CD14-positive monocyte (primary cell): Measurements from ENCODE around the gene PSMC5. TPM values are rescaled to one million over a fixed set of nuclear protein-coding genes. Genes with fewer than 3 reads are reported as not detected.
A peak's percentile ranks its signal among the peaks of the same experiment; 100 is the strongest.

ENCODE experiments used
- DNase-seq, 3 donors: peaks; one replicate each; pipeline ENCODE4 v3.0.0-alpha.2; 2011 to 2022
- H2AFZ ChIP-seq: 2 replicates; pipeline ENCODE4 v1.6.0; 2012; ENCODE audit warnings: mild to moderate bottlenecking, low read depth, low read length, inconsistent platforms; ENCODE audit not compliant: insufficient read depth, poor library complexity, severe bottlenecking
- H3K27ac ChIP-seq, 2 donors: 1 replicate in 1 of 2; 2 replicates in 1 of 2; pipeline ENCODE4 v1.5.1; 2012 to 2013; ENCODE audit warnings: low read length in 2 of 2, control low read depth in 1 of 2, inconsistent platforms in 1 of 2, low read depth in 1 of 2, mild to moderate bottlenecking in 1 of 2
- H3K27me3 ChIP-seq, 2 donors: one replicate each; pipeline versions ENCODE4 v1.6.0 to v1.6.1; 2011 to 2013; ENCODE audit warnings: low read length in 2 of 2; ENCODE audit not compliant: control insufficient read depth in 2 of 2, insufficient read depth in 2 of 2
- H3K36me3 ChIP-seq, 2 donors: replicated peaks in 1 of 2; 1 replicate in 1 of 2; 2 replicates in 1 of 2; pipeline versions ENCODE4 v1.5.1 to v1.6.1; 2012 to 2013; ENCODE audit warnings: low read length in 2 of 2, control low read depth in 1 of 2, inconsistent platforms in 1 of 2, mild to moderate bottlenecking in 1 of 2; ENCODE audit not compliant: insufficient read depth in 2 of 2, control insufficient read depth in 1 of 2
- H3K4me1 ChIP-seq, 2 donors: 1 replicate in 1 of 2; 2 replicates in 1 of 2; pipeline versions ENCODE4 v1.5.1 to v1.6.1; 2012 to 2013; ENCODE audit warnings: low read length in 2 of 2, control low read depth in 1 of 2, inconsistent platforms in 1 of 2, mild to moderate bottlenecking in 1 of 2, moderate library complexity in 1 of 2; ENCODE audit not compliant: insufficient read depth in 2 of 2, control insufficient read depth in 1 of 2
- H3K4me2 ChIP-seq: replicated peaks from 2 replicates; pipeline ENCODE3; 2012; ENCODE audit warnings: low read length, moderate library complexity, mild to moderate bottlenecking; ENCODE audit not compliant: poor library complexity, severe bottlenecking; ENCODE audit errors: extremely low read depth
- H3K4me3 ChIP-seq, 3 experiments: fragments of 200-600 bp in 1 of 3; sonication (generic) in 1 of 3; replicated peaks in 1 of 3; 1 replicate in 2 of 3; 2 replicates in 1 of 3; pipeline ENCODE4 v1.5.1; 2011 to 2013; ENCODE audit warnings: low read length in 3 of 3, mild to moderate bottlenecking in 3 of 3, control low read depth in 2 of 3, low read depth in 2 of 3, inconsistent platforms in 1 of 3, moderate library complexity in 1 of 3
- H3K79me2 ChIP-seq: 2 replicates; pipeline ENCODE4 v1.6.0; 2012; ENCODE audit warnings: mild to moderate bottlenecking, control low read depth, inconsistent platforms, low read length, moderate library complexity; ENCODE audit not compliant: insufficient read depth
- H3K9ac ChIP-seq: 2 replicates; pipeline ENCODE4 v1.6.0; 2017; ENCODE audit warnings: low read length, mild to moderate bottlenecking; ENCODE audit not compliant: insufficient read depth, poor library complexity, severe bottlenecking
- H3K9me3 ChIP-seq, 2 donors: replicated peaks in 1 of 2; 1 replicate in 1 of 2; 2 replicates in 1 of 2; pipeline versions ENCODE4 v1.5.1 to v1.6.1; 2012 to 2013; ENCODE audit warnings: low read length in 2 of 2, control low read depth in 1 of 2; ENCODE audit not compliant: control insufficient read depth in 1 of 2, insufficient read depth in 1 of 2
- H4K20me1 ChIP-seq: 2 replicates; pipeline ENCODE4 v1.6.0; 2012; ENCODE audit warnings: mild to moderate bottlenecking, low read length, control low read depth, moderate library complexity; ENCODE audit not compliant: insufficient read depth
- H3K27ac Mint-ChIP-seq, 7 donors: one replicate each; pipeline ENCODE4 v1.8.0; 2020; ENCODE audit warnings: mild to moderate bottlenecking in 7 of 7, mixed read lengths in 7 of 7, moderate library complexity in 6 of 7, inconsistent platforms in 2 of 7
- H3K27me3 Mint-ChIP-seq, 3 donors: one replicate each; pipeline ENCODE4 v1.8.0; 2021 to 2022; ENCODE audit warnings: low read depth in 3 of 3, mild to moderate bottlenecking in 3 of 3, mixed read lengths in 3 of 3, moderate library complexity in 3 of 3, inconsistent platforms in 1 of 3
- H3K36me3 Mint-ChIP-seq, 2 donors: one replicate each; pipeline ENCODE4 v1.8.0; 2020; ENCODE audit warnings: mixed read lengths in 2 of 2, inconsistent platforms in 1 of 2, mild to moderate bottlenecking in 1 of 2
- H3K4me1 Mint-ChIP-seq: one replicate; pipeline ENCODE4 v1.8.0; 2020; ENCODE audit warnings: mild to moderate bottlenecking, mixed read lengths
- H3K4me3 Mint-ChIP-seq, 2 donors: one replicate each; pipeline ENCODE4 v1.8.0; 2020; ENCODE audit warnings: mild to moderate bottlenecking in 2 of 2, mixed read lengths in 2 of 2, moderate library complexity in 1 of 2
- H3K9me3 Mint-ChIP-seq, 7 donors: one replicate each; pipeline ENCODE4 v1.8.0; 2020 to 2022; ENCODE audit warnings: mixed read lengths in 7 of 7, mild to moderate bottlenecking in 6 of 7, moderate library complexity in 6 of 7, inconsistent platforms in 2 of 7
- CTCF ChIP-seq: fragments of 200-600 bp; IDR thresholded peaks from one replicate; pipeline ENCODE4 v1.8.0; 2022; ENCODE audit warnings: antibody characterized with exemption, mild to moderate bottlenecking
- WGBS: methylation state at CpG from one replicate; pipeline ENCODE4 v1.1.5; 2013; ENCODE audit warnings: missing lambda C conversion rate; ENCODE audit not compliant: insufficient coverage; 5-methylcytosine and 5-hydroxymethylcytosine counted together
- intact Hi-C, 2 donors: fragments of 100-400 bp; cut with micrococcal nuclease; formaldehyde crosslinking; loops; one replicate each; pipeline versions ENCODE4 v1.15.0 to v1.15.1; 2023
- polyA plus RNA-seq, 3 donors: library from polyadenylated mRNA; depleted of rRNA in 1 of 3; unstranded in 2 of 3; stranded (reverse) in 1 of 3; fragments of 300-500 nt in 2 of 3; fragments of >200 nt in 1 of 3; fragmentation: Illumina TruSeq in 2 of 3; gene quantifications; 1 replicate in 2 of 3; 2 replicates in 1 of 3; pipeline ENCODE4 v1.2.3, GENCODE V29; 2012 to 2021

Gene PSMC5
- polyA plus RNA-seq, 3 donors = 82.8 to 97.2 (median 88.3) TPM

GRCh38 chr17:63833741-63834373 lies 6.6 kb downstream of the PSMC5 start:
- H3K36me3 ChIP-seq = peaks cover 76 to 90% of the 10 kb centered on the region in 2 donors
- no peak for TF ChIP-seq CTCF
- no peak overlapping the region for H2AFZ ChIP-seq
- H3K36me3 Mint-ChIP-seq = peaks cover 72 to 83% of the 10 kb centered on the region in 2 donors
- no peaks in the 10 kb centered on the region for H3K27me3 ChIP-seq
- 96% methylated on average over 13 of the region's 15 CpGs for WGBS
- no peak for DNase-seq
- no peaks in the 10 kb centered on the region for H3K9me3 ChIP-seq
- intact Hi-C loops = no loop called here
- H3K27me3 Mint-ChIP-seq = peaks cover 0 to 1% (median 0%) of the 10 kb centered on the region in 3 donors
- H3K4me1 Mint-ChIP-seq = peaks cover 30% of the 10 kb centered on the region
- no peak overlapping the region for H3K4me3 ChIP-seq
- no peak overlapping the region for H3K4me2 ChIP-seq
- H4K20me1 ChIP-seq = peaks cover 91% of the 10 kb centered on the region
- no peak overlapping the region for H3K9ac ChIP-seq
- peaks cover 10 to 18% of the 10 kb centered on the region in 2 donors for H3K4me1 ChIP-seq
- peaks cover 65% of the 10 kb centered on the region for H3K79me2 ChIP-seq
- H3K27ac ChIP-seq = peak overlapping the region in 1 of 2 donors; percentile 56
- H3K27ac Mint-ChIP-seq = peak overlapping the region in 3 of 7 donors; percentile 40 to 79 (median 71)
- H3K9me3 Mint-ChIP-seq = no peaks in the 10 kb centered on the region
- H3K4me3 Mint-ChIP-seq = no peak overlapping the region

DNA sequence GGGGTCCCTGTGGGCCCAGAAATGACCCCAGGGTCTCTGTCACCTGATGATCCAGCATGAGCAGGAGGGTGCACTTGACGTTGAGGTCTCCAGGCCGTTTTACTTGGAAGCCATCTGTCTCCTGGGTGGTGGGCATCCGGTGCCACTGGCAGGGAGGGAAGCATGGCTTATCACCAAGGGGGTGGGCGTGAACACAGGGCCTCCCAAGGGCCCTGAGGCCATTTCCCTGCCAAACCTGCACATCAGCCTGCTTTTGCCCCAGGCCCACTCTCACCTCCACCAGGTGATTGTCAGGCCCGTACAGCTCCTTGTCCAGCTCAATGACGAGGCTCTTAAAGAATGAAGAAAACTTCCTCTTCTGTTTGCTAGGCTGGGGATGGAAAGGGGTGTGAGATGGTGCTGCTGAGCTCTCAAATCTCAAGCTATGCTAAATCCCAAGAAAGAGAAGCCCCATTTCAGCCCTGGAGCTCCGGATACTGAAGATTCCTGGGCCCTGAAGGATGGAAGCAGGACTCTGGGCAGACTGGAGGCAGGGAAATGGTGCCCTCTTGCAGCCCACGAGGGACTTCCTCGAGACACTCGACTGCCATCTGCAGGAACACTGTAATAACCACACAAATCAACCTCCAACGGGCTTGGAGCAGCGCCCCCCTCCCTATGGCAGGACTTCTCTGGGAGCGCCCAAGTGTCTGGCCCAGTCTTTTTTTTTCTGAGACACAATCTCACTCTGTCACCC lies 7.4 kb downstream of the PSMC5 start:
- intact Hi-C loops = no loop called here
- H3K27ac ChIP-seq = peak overlapping the region; percentile 11 to 56
- peaks cover 34% of the 10 kb centered on the region for H3K4me1 Mint-ChIP-seq
- no peaks in the 10 kb centered on the region for H3K27me3 ChIP-seq
- H3K9me3 ChIP-seq = no peaks in the 10 kb centered on the region
- peaks cover 71 to 83% of the 10 kb centered on the region in 2 donors for H3K36me3 ChIP-seq
- H3K27ac Mint-ChIP-seq = peak overlapping the region in 6 of 7 donors; percentile 40 to 88 (median 80)
- 22% methylated on average over 11 of the region's 13 CpGs for WGBS
- TF ChIP-seq CTCF = peak; percentile 77
- peaks cover 66 to 76% of the 10 kb centered on the region in 2 donors for H3K36me3 Mint-ChIP-seq
- H3K4me2 ChIP-seq = no peak overlapping the region
- no peak overlapping the region for H3K4me3 Mint-ChIP-seq
- no peak overlapping the region for H3K4me3 ChIP-seq
- H3K27me3 Mint-ChIP-seq = peaks cover 0 to 1% (median 0%) of the 10 kb centered on the region in 3 donors
- H3K79me2 ChIP-seq = peaks cover 65% of the 10 kb centered on the region
- peak; percentile 44 to 73 (median 66) for DNase-seq
- no peak overlapping the region for H3K9ac ChIP-seq
- peaks cover 95% of the 10 kb centered on the region for H4K20me1 ChIP-seq
- H3K9me3 Mint-ChIP-seq = no peaks in the 10 kb centered on the region
- peaks cover 18 to 26% of the 10 kb centered on the region in 2 donors for H3K4me1 ChIP-seq
- H2AFZ ChIP-seq = peak overlapping the region; percentile 46
